Measurements from ENCODE around the gene DHCR24.

Gene DHCR24

GRCh38 chr1:54844564-54844963 is 42.4 kb downstream of the DHCR24 start:
- no peak for DNase-seq

DNA sequence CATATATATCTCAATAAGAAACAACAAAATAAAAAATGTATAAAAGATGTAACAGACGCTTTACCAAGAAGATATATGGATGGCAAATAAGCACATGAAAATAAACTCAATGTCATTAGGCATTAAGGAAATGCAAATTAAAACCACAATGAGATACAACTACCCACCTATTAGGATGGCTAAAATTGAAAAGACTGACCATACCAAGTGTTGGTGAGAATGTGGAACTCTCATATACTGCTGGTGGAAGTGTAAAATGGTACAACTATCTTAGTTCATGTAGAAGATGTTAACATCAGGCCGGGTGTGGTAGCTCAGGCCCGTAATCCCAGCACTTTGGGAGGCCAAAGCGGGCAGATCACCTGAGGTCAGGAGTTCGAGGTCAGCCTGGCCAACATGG is 43.5 kb downstream of the DHCR24 start:
- DNase-seq: no peak

DNA sequence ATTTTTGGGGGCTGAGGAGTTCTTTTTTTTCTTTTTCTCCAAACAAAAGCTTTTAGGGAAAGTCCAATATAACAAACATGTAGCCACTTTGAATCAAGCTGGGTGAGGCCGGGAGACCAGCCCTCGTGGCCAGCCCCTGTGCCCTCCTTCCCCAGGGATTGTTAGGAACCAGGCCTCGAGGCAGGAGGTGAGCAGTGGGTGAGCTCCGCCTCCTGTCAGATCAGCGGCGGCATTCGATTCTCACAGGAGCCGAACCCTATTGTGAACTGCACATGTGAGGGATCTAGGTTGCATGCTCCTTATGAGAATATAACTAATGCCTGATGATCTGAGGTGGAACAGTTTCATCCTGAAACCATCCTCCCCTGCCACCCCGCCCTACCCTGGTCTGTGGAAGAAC is 44.0 kb downstream of the DHCR24 start:
- DNase-seq: no peak

DNA sequence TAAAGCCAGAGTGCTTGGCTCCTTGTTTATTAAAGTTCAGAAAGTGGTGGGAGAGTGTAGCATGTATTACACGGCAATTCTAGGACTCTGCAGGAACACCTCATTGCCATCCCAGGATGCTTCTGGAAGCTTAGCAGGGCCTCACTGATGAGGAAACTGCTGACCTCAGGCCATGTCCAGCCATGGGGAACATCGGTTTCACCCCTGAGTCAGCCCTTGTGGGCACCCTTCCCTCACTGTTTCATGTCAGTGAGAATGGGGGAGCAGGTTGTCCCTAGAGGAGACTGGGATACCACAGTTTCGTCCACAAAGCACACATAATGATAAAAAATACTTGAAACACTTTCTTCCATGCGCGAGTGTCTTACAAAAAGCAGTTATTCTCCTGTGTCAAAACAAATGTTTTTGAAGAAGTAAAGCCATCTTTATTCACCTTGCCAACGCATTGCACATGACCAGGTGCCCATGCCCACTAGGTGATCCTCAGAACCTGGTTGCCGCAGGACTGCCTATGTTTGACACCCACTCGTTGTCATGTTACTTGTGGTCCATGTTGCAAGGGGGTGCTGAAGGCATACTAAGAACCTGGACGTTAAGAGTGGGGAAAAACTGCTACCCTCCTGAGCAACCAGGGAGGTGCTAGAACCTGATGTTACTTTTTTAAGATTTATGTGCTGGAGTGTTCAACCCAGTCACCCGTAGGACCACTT is 44.6 kb downstream of the DHCR24 start:
- DNase-seq: no peak

DNA sequence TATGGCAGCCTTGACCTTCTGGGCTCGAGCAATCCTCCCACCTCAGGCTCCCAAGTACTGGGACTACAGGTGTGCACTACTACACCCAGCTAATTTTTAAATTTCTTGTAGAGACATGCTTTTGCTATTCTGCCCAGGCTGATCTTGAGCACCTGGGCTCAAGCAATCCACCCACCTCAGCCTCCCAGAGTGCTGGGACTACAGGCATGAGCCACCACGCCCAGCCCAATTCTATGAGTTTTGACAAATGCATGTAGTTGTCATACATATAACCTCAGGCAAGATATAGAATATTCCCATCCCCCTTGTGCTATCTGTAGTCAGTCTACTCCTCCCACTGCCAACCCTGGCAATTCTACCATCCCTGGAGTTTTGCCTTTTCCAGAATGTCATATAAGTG is 47.2 kb downstream of the DHCR24 start:
- no peak for DNase-seq

- no peak for DNase-seq
Observed at GRCh38 chr1:54838565-54839180, 48.3 kb downstream of the DHCR24 start.

DNA sequence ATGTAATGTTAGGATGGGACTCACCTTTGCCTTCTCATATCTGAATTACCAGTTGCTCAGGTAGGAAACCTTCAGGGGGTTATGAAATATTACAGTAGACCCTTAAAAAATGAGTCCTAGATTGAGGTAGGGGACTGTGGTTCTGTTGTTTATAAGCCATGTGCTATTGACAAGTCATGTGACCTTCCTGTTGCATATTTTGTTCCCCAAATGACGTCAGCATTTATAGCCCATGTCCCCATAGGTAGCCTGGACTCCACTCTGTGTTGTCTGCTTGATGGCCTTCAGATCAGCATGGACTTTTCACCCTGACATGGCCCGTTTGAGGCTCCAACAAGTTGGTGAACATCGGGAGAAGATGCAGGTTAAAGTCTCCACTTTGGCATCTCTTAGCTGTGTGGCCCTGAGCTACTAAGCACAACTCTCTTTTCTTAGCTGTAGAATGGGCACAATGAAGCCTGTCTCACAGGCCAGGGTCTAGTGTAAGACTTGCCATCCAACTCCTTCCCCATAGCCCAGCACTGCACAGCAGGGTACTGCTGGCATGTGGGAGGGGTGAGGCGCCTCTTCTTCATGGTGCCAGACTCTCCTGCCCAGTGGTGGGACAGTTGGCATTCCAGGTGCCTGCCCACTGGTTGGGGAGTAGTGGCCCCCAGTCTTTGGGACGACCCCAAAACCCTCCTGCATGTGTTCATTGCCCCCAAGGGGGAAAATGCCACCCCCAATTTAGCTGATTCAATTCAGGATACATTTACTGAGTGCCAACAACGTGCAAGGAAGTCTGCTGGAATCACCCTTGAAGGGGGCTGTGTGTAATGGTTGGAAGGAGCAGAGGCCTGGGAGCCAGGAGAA is 49.8 kb downstream of the DHCR24 start:
- DNase-seq: no peak

DNA sequence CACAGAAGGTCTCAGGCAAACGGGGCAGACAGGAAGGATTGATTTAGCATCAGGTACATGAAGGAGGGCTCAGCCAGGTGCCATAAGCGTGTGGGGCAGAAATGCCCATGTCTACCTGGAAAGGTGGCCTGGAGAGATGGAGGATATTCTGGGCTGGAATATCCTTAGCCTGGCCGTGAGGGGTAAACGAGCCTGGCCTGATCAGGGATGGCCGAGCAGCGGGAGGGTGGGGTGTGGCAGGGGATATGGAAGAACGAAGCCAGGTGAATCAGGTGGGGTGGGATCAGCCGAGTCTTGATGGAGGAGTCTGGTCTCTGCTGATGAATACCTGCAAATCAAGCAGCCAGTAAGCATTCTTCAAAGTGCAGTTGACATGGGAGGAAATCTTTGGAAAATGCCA is 50.4 kb downstream of the DHCR24 start:
- DNase-seq: no peak

- DNase-seq: peak; percentile 1
Observed at GRCh38 chr1:54835970-54836369, 51.0 kb downstream of the DHCR24 start.

DNA sequence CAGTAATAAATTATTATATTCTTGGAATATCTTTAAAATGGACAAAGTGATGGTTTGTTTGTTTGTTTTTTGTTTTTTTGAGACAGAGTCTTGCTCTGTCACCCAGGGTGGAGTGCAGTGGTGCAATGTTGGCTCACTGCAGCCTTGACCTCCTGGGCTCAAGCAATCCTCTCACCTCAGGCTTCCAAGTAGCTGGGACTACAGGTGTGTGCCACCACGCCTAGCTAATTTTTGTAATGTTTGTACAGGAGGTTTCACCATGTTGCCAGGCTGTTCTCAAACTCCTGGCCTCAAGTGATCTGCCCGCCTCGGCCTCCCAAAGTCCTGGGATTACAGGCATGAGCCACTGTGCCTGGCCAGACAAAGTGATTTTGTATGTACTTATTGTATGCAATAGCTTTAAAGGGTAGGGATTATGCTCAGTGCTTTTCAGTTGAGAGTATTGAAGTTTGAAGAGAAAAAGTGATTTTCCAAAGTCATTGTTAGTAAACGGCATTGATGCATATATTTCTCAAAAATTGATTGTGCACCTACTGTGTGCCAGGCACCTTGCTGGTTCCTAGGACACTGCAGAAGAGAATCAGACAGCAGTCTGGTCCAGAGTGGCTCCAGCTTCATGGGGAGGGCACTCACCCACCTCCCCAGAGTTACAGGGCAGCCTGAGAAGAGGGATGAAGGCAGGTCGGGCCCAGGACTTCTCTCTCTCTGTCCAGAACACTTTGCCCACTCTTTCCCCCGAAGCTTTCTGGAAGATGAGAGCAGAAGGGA is 51.7 kb downstream of the DHCR24 start:
- DNase-seq: no peak

DNA sequence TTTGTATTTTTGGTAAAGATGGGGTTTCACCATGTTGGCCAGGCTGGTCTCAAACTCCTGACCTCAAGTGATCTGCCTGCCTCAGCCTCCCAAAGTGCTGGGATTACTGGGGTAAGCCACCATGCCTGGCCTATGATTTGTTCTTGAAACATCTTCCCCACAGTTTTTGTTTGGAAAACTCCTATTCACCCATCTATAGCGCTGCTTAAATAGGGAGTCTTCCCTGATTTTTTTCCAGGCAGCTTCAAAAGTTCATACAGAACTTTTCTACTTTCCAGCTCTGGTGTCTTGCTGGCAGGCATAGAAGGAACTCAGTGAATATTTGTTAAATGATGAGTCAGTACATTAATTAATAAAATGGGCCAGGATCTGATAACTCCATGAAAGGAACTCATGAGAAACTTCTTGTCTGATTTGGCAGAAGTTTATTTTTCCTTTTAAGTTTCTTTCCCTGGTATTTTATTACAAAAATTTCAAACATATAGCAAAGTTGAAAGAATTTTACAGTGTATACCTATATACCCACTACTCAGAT is 52.9 kb downstream of the DHCR24 start:
- no peak for DNase-seq

DNA sequence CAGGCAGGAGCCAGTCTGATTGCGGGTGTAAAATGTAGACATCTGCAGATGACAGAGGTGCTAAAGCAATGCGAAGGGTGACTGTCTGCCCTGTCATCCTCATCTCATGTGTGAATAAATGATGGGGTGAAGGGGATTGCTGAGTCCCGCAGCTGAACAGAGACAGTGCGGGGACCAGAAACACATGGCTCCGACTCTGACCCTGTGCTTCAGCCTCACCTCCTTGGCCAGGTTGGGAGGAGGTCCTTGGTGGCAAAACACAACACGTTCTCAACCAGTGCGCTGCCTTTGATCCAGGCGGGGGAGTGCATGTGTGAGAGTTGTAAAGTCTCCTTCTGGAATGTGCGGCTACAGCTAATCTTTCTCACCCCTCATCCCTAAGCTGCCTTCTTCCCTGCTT is 53.9 kb downstream of the DHCR24 start:
- no peak for DNase-seq

- no peak for DNase-seq
Observed at GRCh38 chr1:54826226-54826816, 60.7 kb downstream of the DHCR24 start.

DNA sequence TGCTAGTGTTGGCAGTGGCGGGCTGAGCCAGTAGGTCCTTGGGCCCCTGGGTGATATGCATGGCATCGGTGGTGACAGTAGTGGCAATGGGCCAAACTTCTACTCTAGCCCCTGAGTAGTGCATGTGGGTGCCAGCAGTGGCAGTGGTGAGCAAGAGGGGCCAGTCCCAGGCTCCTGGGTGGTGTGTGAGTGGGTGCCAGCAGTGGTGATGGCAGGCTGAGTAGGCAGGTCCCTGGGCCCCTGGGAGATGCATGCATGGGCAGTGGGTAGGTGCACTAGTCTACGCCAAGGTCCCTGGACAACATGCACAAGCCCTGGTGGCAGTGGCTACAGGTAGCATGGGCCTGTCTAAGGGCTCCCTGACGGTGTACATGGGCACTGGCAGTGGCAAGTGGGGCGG is 61.3 kb downstream of the DHCR24 start:
- DNase-seq: no peak

- DNase-seq: no peak
Observed at GRCh38 chr1:54823670-54824069, 63.3 kb downstream of the DHCR24 start.

GRCh38 chr1:54819733-54820132 is 67.3 kb downstream of the DHCR24 start:
- DNase-seq: no peak

DNA sequence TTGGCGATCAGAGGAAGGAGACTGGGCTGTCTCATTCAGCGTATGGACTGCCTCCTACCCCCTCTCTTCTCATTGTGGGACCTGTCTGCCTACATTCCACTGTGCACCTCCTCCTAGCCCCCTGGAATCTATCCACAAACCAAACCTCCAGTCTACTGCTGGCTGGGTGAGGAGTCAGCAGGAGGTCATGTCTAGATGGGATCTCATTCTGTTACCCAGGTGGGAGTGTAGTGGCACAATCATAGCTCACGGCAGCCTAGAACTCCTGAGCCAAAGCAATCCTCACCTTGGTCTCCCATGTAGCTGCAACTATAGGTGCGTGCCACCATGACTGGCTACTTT is 67.8 kb downstream of the DHCR24 start:
- DNase-seq: no peak

DNA sequence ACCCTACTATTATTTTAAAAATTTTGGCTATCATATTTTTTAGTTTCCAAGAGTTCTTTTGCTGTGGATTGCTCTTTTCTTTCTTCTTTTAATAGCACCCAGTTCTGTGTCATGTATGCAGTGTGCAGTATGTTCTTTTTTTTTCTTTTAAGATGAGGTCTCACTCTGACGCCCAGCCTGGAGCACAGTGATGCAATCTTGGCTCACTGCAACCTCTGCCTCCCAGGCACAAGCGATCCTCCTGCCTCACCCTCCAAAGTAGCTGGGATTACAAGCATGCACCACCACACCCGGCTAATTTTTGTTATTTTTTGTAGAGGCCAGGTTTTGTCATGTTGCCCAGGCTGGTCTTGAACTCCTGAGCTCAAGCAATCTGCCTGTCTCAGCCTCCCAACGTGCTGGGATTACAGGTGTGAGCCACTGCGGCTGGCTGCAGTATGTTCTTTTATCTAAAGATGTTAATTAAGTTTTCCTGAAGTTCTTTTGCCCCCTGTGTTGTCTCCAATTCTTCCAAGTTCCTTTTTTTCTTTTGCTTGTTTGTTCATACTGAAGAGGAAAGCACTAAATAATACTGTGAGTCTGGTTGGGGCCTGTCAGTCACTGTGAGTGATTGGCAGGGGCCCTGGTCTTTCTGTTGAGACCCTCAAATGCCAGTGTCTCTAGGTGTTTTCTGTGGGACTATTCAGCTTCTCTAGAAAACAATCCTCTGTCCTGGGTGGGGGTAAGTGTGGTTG is 68.4 kb downstream of the DHCR24 start:
- DNase-seq: no peak

DNA sequence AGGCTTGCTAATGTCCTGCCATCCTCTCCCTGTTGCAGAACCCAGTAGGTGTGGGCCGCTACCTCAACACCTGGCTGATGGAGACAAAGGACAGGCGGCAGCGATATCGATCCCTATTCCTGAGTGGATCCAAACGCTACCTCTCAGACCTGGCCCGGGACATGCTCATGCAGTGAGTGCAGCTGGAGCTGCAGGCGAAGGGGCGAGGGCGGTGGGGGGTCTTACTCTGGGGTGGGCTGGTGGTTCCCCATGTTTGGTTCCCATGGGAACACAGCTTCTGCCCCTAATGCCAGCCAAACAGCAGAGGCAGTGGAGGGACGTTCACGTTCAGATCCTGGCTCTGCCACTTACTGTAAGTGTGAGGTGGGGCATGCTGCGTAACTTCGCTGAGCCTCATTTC is 70.0 kb downstream of the DHCR24 start:
- no peak for DNase-seq

DNA sequence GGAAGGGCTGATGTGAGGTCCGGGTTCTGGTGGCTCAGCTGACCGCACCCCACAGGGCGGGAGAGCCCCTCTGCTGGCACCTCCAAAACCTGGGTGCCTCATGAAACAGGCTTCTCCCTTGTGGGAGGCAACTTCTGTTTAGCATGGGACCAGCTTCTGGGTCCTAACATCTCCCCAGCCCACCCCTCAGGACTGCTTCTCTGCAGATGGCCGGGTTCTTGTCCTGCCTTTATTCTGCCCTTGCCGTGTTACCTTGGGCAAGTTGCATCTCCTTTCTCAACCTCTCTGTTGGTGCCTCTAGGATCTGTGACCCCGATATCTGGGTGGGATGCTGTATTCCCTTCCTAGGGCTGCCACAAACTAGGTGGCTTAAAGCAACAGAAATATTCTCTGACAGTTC is 70.9 kb downstream of the DHCR24 start:
- no peak for DNase-seq

DNA sequence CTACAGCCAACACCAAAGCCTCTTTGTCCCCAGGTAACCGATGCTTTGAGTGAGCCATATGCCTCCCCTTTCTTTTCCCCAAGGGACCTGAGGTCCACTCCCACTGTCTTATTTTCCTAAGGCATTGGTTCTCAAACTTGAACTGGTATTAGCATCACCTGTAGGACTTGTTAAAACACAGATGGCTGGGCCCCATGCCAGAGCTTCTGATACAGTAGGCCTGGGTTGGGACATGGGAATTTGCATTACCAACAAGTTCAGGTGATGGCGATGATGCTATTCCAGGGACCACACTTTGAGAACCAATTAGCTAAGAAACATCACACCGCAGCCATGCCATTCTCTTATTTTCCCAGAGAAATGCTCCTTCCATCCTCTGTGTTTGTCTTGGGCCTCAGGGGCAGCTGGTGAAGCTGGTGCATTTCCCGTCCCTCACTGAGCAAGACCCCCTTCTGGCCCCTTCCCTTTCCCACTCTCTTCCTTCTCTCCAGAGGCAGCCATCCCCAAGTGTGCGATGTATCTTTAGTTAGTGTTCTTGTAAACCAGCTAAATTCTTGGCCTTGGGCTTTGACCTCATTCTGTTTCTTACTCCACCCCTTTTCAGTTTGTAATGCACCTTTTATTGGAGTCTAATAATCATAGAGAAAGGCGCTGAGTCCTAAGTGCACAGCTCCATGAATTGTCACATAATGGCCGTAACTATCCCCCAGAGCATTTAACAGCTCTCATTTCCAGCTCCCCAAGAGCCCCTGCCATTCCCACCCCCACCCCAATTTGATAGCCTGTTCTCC is 71.7 kb downstream of the DHCR24 start:
- no peak for DNase-seq
